H1 (cell line): ENCODE results near the gene RUFY1. TPM values are rescaled to one million over a fixed set of nuclear protein-coding genes. Genes with fewer than 3 reads are reported as not detected.

Experiments used
- CTCF ChIA-PET: fragments of 300-600 bp; sonication (Branson Sonifier 250); formaldehyde crosslinking; loops from one replicate; lab custom pipeline; 2021; ENCODE audit not compliant: partially characterized antibody; lab: Charles Lee
- POLR2A ChIA-PET: fragments of 300-600 bp; sonication (Branson Sonifier 250); formaldehyde crosslinking; loops from one replicate; lab custom pipeline; 2021; ENCODE audit warnings: inconsistent platforms; ENCODE audit not compliant: partially characterized antibody; lab: Charles Lee
- DNase-seq, 2 experiments: peaks; one replicate each; pipeline versions ENCODE4 v3.0.0 to v3.0.0-alpha.2; 2010 to 2022; ENCODE audit warnings: low spot score in 2 of 2, low read depth in 1 of 2, mixed read lengths in 1 of 2
- FAIRE-seq: peaks from 2 replicates; lab custom pipeline; 2011; peaks lifted over from hg19 to GRCh38; lab: Jason Lieb, UNC
- H2AFZ ChIP-seq: 2 replicates; pipeline ENCODE4 v1.8.1; 2012; ENCODE audit warnings: low read length, inconsistent platforms
- H2AK5ac ChIP-seq: 2 replicates; pipeline ENCODE4 v1.6.1; 2013; ENCODE audit warnings: low read depth, low read length
- H2BK120ac ChIP-seq: replicated peaks from 2 replicates; pipeline ENCODE3; 2013; ENCODE audit warnings: low read depth, low read length, inconsistent platforms
- H2BK12ac ChIP-seq: 2 replicates; pipeline ENCODE4 v1.6.1; 2013; ENCODE audit warnings: low read depth, low read length
- H2BK15ac ChIP-seq: 2 replicates; pipeline ENCODE4 v1.6.1; 2013; ENCODE audit warnings: low read length
- H2BK20ac ChIP-seq: 2 replicates; pipeline ENCODE4 v1.6.1; 2013; ENCODE audit warnings: low read length
- H2BK5ac ChIP-seq: 2 replicates; pipeline ENCODE4 v1.6.1; 2013; ENCODE audit warnings: low read depth, low read length
- H3K14ac ChIP-seq: 2 replicates; pipeline ENCODE4 v1.6.1; 2013; ENCODE audit warnings: inconsistent platforms; ENCODE audit not compliant: insufficient read length
- H3K18ac ChIP-seq: 2 replicates; pipeline ENCODE4 v1.6.1; 2013; ENCODE audit warnings: low read length; ENCODE audit errors: extremely low read depth
- H3K23ac ChIP-seq: 2 replicates; pipeline ENCODE4 v1.6.1; 2013; ENCODE audit warnings: inconsistent platforms; ENCODE audit not compliant: insufficient read length
- H3K23me2 ChIP-seq: 2 replicates; pipeline ENCODE4 v1.6.1; 2013; ENCODE audit warnings: low read depth, low read length
- H3K27ac ChIP-seq: 2 replicates; pipeline ENCODE4 v1.6.1; 2011; ENCODE audit warnings: low read depth, low read length, inconsistent platforms
- H3K27me3 ChIP-seq, 4 experiments: replicated peaks in 1 of 4; 1 replicate in 1 of 4; 2 replicates in 3 of 4; pipeline versions ENCODE4 v1.6.1 to v1.8.1; 2011 to 2013; ENCODE audit warnings: low read length in 3 of 4, mild to moderate bottlenecking in 3 of 4, inconsistent platforms in 2 of 4, mixed read lengths in 2 of 4, moderate library complexity in 1 of 4; ENCODE audit not compliant: control insufficient read depth in 3 of 4, insufficient read depth in 3 of 4; ENCODE audit errors: extremely low read depth in 1 of 4
- H3K36me3 ChIP-seq, 4 experiments: 2 replicates each; pipeline versions ENCODE4 v1.6.1 to v1.8.1; 2011 to 2013; ENCODE audit warnings: mild to moderate bottlenecking in 4 of 4, low read length in 3 of 4, moderate library complexity in 2 of 4, control low read depth in 1 of 4, inconsistent platforms in 1 of 4; ENCODE audit not compliant: insufficient read depth in 4 of 4, control insufficient read depth in 2 of 4
- H3K4ac ChIP-seq: replicated peaks from 2 replicates; pipeline ENCODE3; 2013; ENCODE audit warnings: low read length, low read depth, mixed read lengths, inconsistent platforms; ENCODE audit not compliant: insufficient read length
- H3K4me1 ChIP-seq, 4 experiments: replicated peaks in 1 of 4; 1 replicate in 1 of 4; 2 replicates in 3 of 4; pipeline versions ENCODE4 v1.6.1 to v1.8.1; 2011 to 2013; ENCODE audit warnings: low read length in 3 of 4, inconsistent platforms in 2 of 4, mixed read lengths in 1 of 4; ENCODE audit not compliant: insufficient read depth in 4 of 4, control insufficient read depth in 3 of 4
- H3K4me2 ChIP-seq, 2 experiments: 2 replicates each; pipeline versions ENCODE4 v1.6.1 to v1.8.1; 2011 to 2013; ENCODE audit warnings: low read depth in 2 of 2, low read length in 2 of 2, control low read depth in 1 of 2, inconsistent platforms in 1 of 2, mild to moderate bottlenecking in 1 of 2; ENCODE audit not compliant: insufficient read depth in 1 of 2
- H3K4me3 ChIP-seq, 4 experiments: fragments of 200-600, 300-600 bp in 1 of 4; sonication (generic), shearing (Covaris generic), sonication (Bioruptor Twin) in 1 of 4; 2 replicates each; pipeline versions ENCODE4 v1.5.1 to v1.8.1; 2011 to 2016; ENCODE audit warnings: low read length in 4 of 4, low read depth in 3 of 4, control low read depth in 2 of 4, inconsistent platforms in 2 of 4, mild to moderate bottlenecking in 2 of 4, mixed read lengths in 1 of 4, moderate library complexity in 1 of 4; ENCODE audit not compliant: insufficient read depth in 2 of 4; ENCODE audit errors: extremely low read depth in 1 of 4
- H3K56ac ChIP-seq: replicated peaks from 2 replicates; pipeline ENCODE3; 2013; ENCODE audit warnings: low read depth, mild to moderate bottlenecking, mixed read lengths, low read length, inconsistent platforms; ENCODE audit not compliant: insufficient read length
- H3K79me1 ChIP-seq: 2 replicates; pipeline ENCODE4 v1.6.1; 2013; ENCODE audit warnings: low read depth, low read length, control low read depth
- H3K79me2 ChIP-seq, 2 experiments: 2 replicates each; pipeline versions ENCODE4 v1.6.1 to v1.8.1; 2012 to 2013; ENCODE audit warnings: low read length in 2 of 2, mild to moderate bottlenecking in 2 of 2, inconsistent platforms in 1 of 2; ENCODE audit not compliant: insufficient read depth in 2 of 2, control insufficient read depth in 1 of 2
- H3K9ac ChIP-seq, 4 experiments: replicated peaks in 1 of 4; 1 replicate in 1 of 4; 2 replicates in 3 of 4; pipeline versions ENCODE4 v1.6.1 to v1.8.1; 2011 to 2013; ENCODE audit warnings: low read depth in 3 of 4, low read length in 3 of 4, control low read depth in 2 of 4, mild to moderate bottlenecking in 2 of 4, moderate library complexity in 2 of 4, inconsistent platforms in 1 of 4; ENCODE audit errors: extremely low read depth in 1 of 4
- H3K9me3 ChIP-seq, 2 experiments: 2 replicates each; pipeline versions ENCODE4 v1.6.1 to v1.8.1; 2012 to 2013; ENCODE audit warnings: mild to moderate bottlenecking in 2 of 2, moderate library complexity in 2 of 2, control low read depth in 1 of 2, inconsistent platforms in 1 of 2, low read depth in 1 of 2, low read length in 1 of 2, mixed read lengths in 1 of 2; ENCODE audit not compliant: insufficient read depth in 2 of 2
- H4K20me1 ChIP-seq, 2 experiments: replicated peaks in 1 of 2; 2 replicates each; pipeline versions ENCODE3 to v1.8.1; 2011 to 2013; ENCODE audit warnings: inconsistent platforms in 2 of 2, low read length in 2 of 2, mild to moderate bottlenecking in 1 of 2; ENCODE audit not compliant: insufficient read depth in 2 of 2, control insufficient read depth in 1 of 2
- H4K5ac ChIP-seq: 2 replicates; pipeline ENCODE4 v1.6.1; 2013; ENCODE audit warnings: low read length, low read depth, mixed read lengths, inconsistent platforms; ENCODE audit not compliant: insufficient read length
- H4K8ac ChIP-seq: 2 replicates; pipeline ENCODE4 v1.8.0; 2013; ENCODE audit warnings: mild to moderate bottlenecking, moderate library complexity, low read length, inconsistent platforms; ENCODE audit not compliant: insufficient read depth; ENCODE audit errors: extremely low read depth
- H4K91ac ChIP-seq: replicated peaks from 2 replicates; pipeline ENCODE3; 2013; ENCODE audit warnings: low read length, mixed read lengths, inconsistent platforms; ENCODE audit not compliant: insufficient read length
- EZH2 ChIP-seq: fragments of 200-600 bp; sonication (generic); IDR thresholded peaks from 2 replicates; pipeline ENCODE4 v1.7.1; 2012; ENCODE audit warnings: low read depth, mild to moderate bottlenecking, moderate library complexity, low read length, inconsistent platforms; ENCODE audit not compliant: severe bottlenecking
- POLR2A ChIP-seq, 2 experiments: IDR thresholded peaks; 1 replicate in 1 of 2; 2 replicates in 1 of 2; pipeline ENCODE4 v1.6.1; 2011; ENCODE audit warnings: low read depth in 2 of 2, low read length in 2 of 2, mild to moderate bottlenecking in 2 of 2; ENCODE audit errors: control extremely low read depth in 1 of 2
- POLR2AphosphoS5 ChIP-seq: IDR thresholded peaks from 2 replicates; pipeline ENCODE4 v1.6.1; 2011; ENCODE audit warnings: low read depth, low read length
- WGBS, 2 experiments: shearing (Covaris generic) in 1 of 2; methylation state at CpG; one replicate each; pipeline versions ENCODE4 v1.1.6 to v1.1.7; 2013 to 2015; ENCODE audit warnings: low lambda C conversion rate in 2 of 2, mixed read lengths in 2 of 2, inconsistent platforms in 1 of 2, low coverage in 1 of 2, missing lambda C conversion rate in 1 of 2; ENCODE audit not compliant: insufficient replicate concordance in 2 of 2, insufficient coverage in 1 of 2, insufficient read length in 1 of 2; ENCODE audit errors: extremely low coverage in 1 of 2, missing lambda C conversion rate in 1 of 2; 5-methylcytosine and 5-hydroxymethylcytosine counted together
- polyA plus RNA-seq, 7 experiments: library from polyadenylated mRNA; depleted of rRNA in 3 of 7; stranded (reverse) in 5 of 7; unstranded in 2 of 7; fragments of >200 nt in 5 of 7; fragments of 200-250 nt in 2 of 7; gene quantifications; 1 replicate in 5 of 7; 2 replicates in 1 of 7; 4 replicates in 1 of 7; pipeline versions ENCODE4 v1.2.1 to v1.2.3, GENCODE V29; 2011 to 2013; ENCODE audit warnings: missing spikeins in 2 of 7, mixed read lengths in 2 of 7
- total RNA-seq: library from RNA; stranded (reverse); fragmentation: NEBNext Ultra II Directional; extraction: Animal tissue kit (Norgen Biotek cat#: 25700); gene quantifications from 2 replicates; pipeline ENCODE4 v1.2.1, GENCODE V29; 2021

Gene RUFY1
- total and polyA plus RNA-seq, 2 of the 8 experiments (the other 6 are each of a cell fraction or from before 2014, with no cell fraction given): 22.4 to 29.5 TPM

DNA sequence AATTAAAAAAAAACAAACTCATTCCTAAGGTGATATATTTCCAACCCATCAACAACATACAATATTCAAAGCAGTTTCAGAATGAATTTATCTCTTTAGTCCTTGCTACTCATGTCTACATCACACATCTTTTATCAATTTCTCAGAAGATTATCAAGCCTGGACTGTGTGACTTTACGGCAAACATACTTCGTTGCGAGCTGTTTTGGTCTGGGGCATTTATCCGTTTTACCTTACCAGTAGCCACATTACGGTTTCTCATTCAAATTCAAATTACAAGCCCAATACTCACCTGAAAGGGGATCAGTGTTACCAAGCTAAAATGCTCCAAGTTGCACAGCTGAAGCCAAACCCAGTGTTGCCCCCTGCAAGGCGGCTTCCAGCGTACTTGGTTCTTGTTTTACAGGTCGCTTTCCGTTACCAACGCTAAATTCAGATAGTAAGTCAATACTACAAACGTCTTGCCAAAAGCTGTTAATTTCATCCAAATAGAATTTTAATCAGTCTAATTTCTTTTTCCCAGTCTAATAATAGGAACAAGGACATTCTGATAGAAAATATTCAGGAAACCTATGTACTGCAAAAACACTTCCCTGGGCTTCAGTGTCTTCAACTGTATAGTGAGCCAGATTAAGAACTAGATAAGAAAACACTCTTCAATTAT lies 71.3 kb downstream of the RUFY1 start:
- no peak overlapping the region for H3K27ac ChIP-seq
- H2BK15ac ChIP-seq: no peak overlapping the region
- H3K18ac ChIP-seq: no peak overlapping the region
- DNase-seq: no peak
- H4K5ac ChIP-seq: no peak overlapping the region
- no peak overlapping the region for H4K91ac ChIP-seq
- H3K36me3 ChIP-seq: peaks cover 19 to 60% (median 47%) of the 10 kb centered on the region in 4 experiments
- H2BK120ac ChIP-seq: no peak overlapping the region
- peak overlapping the region; percentile 60 to 99 (median 99) for H3K4me3 ChIP-seq
- POLR2A ChIA-PET: interaction anchor here (0.6 to 20.5 kb wide), 11 partner anchors 18 to 208 kb away, joined by 3 to 351 read pairs (median 18); partner anchors contain the start of gene CBY3
- H3K4me1 ChIP-seq: peaks cover 5 to 24% (median 14%) of the 10 kb centered on the region in 4 experiments
- H4K8ac ChIP-seq: no peak overlapping the region
- H3K56ac ChIP-seq: no peak overlapping the region
- FAIRE-seq: no peak
- TF ChIP-seq POLR2A (IDR thresholded peaks at IDR 0.05; ENCODE audit: control extremely low read depth in 1 of 2, low read depth in 2 of 2, low read length in 2 of 2) (peak in 1 of 2 experiments; percentile 57; a peak in 1 of 3 replicates), EZH2 (no peak), POLR2AphosphoS5 (peak; percentile 55)
- TF ChIP-seq, all 59 proteins: peak for 2
- Histone ChIP-seq H2AFZ (no peak overlapping the region), H2BK12ac (no peak overlapping the region), H3K27me3 (no peaks in the 10 kb centered on the region), H3K23ac (no peak overlapping the region), H3K4ac (no peak overlapping the region), H3K9me3 (no peaks in the 10 kb centered on the region), H3K79me1 (peaks cover 3% of the 10 kb centered on the region; the same call in 1 of the 2 replicates), H4K20me1 (peaks cover 30 to 41% of the 10 kb centered on the region in 2 experiments), H3K4me2 (peak overlapping the region; percentile 75 to 94), H3K14ac (no peak overlapping the region), H3K9ac (peak overlapping the region in 3 of 4 experiments; percentile 45 to 74 (median 53); a peak in 4 of 7 replicates), H2BK5ac (no peak overlapping the region), H2BK20ac (no peak overlapping the region), H3K79me2 (peaks cover 13 to 61% of the 10 kb centered on the region in 2 experiments), H3K23me2 (peaks cover 14% of the 10 kb centered on the region), H2AK5ac (no peak overlapping the region)
- WGBS, 2 experiments: 25% methylated on average over 11 of the region's 11 CpGs; no CpG with 5 or more reads in 1 of the 2 experiments
- CTCF ChIA-PET: interaction anchor here (1.1 to 7.7 kb wide), 5 partner anchors 10 to 46 kb away, joined by 3 to 67 read pairs (median 19); no protein-coding TSS in a partner anchor
